Measurements from ENCODE around the gene LMAN2.

LMAN2 gene

DNA sequence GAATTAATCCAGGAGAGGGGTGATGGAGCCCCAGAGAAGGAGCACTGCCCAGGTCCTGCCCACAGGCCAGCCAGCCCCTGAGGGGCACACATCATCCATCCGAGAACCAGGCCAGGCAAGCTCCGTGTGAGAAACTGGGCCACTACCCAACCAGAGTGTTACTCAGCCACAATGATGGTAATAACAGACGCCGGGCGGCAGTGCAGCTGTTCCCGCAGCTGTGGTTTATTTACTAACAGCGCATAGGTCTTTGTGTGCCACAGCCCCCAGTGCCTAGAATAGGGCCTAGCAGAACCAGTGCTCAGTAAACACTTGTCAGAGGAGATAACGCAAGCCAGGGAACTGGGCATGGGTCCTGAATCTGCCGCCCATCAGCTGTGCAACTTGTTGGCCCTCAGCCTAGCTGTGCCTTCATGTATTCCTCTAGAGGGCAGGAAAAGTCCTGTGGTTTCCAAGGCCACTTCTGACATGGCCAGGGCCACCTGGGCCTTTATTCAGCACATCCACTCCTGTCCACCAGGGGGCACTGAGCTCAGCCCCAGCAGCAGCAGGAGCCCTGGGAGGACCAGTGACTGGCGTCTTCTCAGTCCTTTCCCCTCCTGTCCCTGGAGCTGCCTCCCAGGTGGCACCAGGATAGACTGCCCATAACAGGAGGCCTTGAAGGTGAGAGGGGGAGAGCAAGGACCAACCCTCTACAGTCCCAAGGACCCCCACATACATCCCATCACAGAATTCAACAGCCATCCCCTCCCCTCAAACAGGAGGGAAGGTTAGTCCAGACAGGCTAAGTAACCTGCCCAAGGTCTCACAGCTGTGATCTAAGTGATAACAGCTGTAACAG, 41.9 kb downstream of the LMAN2 start:
- peak overlapping the region; percentile 83 for H3K4me3 ChIP-seq (ENCODE audit: low read length, poor library complexity, severe bottlenecking)
- no peaks in the 10 kb centered on the region for H3K9me3 ChIP-seq (ENCODE audit: insufficient read depth, low read depth, low read length)
- H4K20me1 ChIP-seq (ENCODE audit: insufficient read depth, low read length, poor library complexity, severe bottlenecking), result peaks cover 19% of the 10 kb centered on the region
- peaks cover 60% of the 10 kb centered on the region for H3K79me2 ChIP-seq (ENCODE audit: insufficient read depth, low read length)
- no peaks in the 10 kb centered on the region for H3K9me2 ChIP-seq (replicated peaks; ENCODE audit: low read depth, low read length)
- TF ChIP-seq CTCF (conservative IDR thresholded peaks at IDR 0.05; ENCODE audit: low read length) (peak; percentile 65), EZH2phosphoT487 (IDR thresholded peaks at IDR 0.05; ENCODE audit: borderline replicate concordance) (no peak)
- H2AFZ ChIP-seq (ENCODE audit: low read length), result no peak overlapping the region
- peak overlapping the region; percentile 85 for H3K4me2 ChIP-seq (ENCODE audit: low read depth, low read length, poor library complexity, severe bottlenecking)
- peak overlapping the region; percentile 32 for H3K9ac ChIP-seq (ENCODE audit: low read depth, low read length, poor library complexity, severe bottlenecking)
- peaks cover 17% of the 10 kb centered on the region for H3K4me1 ChIP-seq (ENCODE audit: insufficient read depth, low read length, poor library complexity, severe bottlenecking)
- H3K27me3 ChIP-seq (ENCODE audit: insufficient read depth, low read length, poor library complexity, severe bottlenecking), result no peaks in the 10 kb centered on the region
- H3K36me3 ChIP-seq (ENCODE audit: insufficient read depth, low read length), result no peaks in the 10 kb centered on the region; the same call in 1 of the 2 replicates
- no peaks in the 10 kb centered on the region for H3F3A ChIP-seq (ENCODE audit: low read depth)

GRCh38 chr5:177308740-177309139, 42.7 kb downstream of the LMAN2 start:
- peaks cover 23% of the 10 kb centered on the region for H4K20me1 ChIP-seq (ENCODE audit: insufficient read depth, low read length, poor library complexity, severe bottlenecking)

DNA sequence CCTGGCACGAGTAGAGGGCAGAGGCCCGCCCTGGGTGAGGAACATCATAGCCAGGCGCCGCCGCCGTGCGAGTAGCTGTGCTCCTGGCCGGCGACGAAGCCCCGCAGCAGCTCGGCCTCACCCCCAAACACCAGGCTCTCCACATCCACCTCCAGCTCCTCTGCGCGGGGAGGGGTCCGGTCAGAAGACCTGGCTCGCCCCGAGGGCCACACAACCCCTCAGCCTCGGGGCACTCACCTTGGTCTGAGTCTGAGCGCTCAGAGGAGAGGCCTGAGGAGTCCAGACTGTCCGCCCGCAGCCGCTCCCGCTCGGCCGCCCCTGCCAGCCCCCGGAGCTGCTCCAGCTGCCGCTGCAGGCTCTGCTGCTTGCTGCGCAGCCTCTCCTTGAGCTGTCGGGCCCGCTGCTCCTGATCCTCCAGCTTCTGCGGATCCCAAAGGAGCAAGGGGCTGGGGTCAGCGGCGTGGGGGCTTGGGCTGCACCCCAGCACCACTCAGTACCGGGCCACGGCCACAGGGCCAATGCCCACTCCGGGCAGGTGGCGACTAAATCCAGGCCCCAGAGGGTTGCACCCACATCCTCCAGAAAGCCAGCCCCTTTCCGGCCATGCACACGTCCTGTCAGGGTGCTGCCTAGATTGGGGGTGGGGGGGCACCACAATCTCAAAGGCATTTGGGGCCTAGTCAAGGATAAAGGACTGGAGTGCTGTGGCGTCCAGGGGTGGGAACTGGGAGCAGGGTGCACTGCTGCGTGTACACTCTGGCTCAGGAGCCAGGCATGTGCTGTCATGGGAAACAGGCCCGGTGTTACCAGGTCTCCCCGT, 43.7 kb downstream of the LMAN2 start:
- Histone ChIP-seq H3F3A (ENCODE audit: low read depth) (no peaks in the 10 kb centered on the region), H3K9ac (ENCODE audit: low read depth, low read length, poor library complexity, severe bottlenecking) (no peak overlapping the region), H2AFZ (ENCODE audit: low read length) (no peak overlapping the region), H3K4me3 (ENCODE audit: low read length, poor library complexity, severe bottlenecking) (no peak overlapping the region), H4K20me1 (ENCODE audit: insufficient read depth, low read length, poor library complexity, severe bottlenecking) (peaks cover 23% of the 10 kb centered on the region), H3K79me2 (ENCODE audit: insufficient read depth, low read length) (peaks cover 70% of the 10 kb centered on the region), H3K9me2 (replicated peaks; ENCODE audit: low read depth, low read length) (no peaks in the 10 kb centered on the region), H3K27me3 (ENCODE audit: insufficient read depth, low read length, poor library complexity, severe bottlenecking) (no peaks in the 10 kb centered on the region), H3K9me3 (ENCODE audit: insufficient read depth, low read depth, low read length) (no peaks in the 10 kb centered on the region), H3K4me2 (ENCODE audit: low read depth, low read length, poor library complexity, severe bottlenecking) (no peak overlapping the region), H3K4me1 (ENCODE audit: insufficient read depth, low read length, poor library complexity, severe bottlenecking) (peaks cover 14% of the 10 kb centered on the region), H3K36me3 (ENCODE audit: insufficient read depth, low read length) (no peaks in the 10 kb centered on the region; the same call in 1 of the 2 replicates)
- TF ChIP-seq EZH2phosphoT487 (IDR thresholded peaks at IDR 0.05; ENCODE audit: borderline replicate concordance), result no peak
- no peak for TF ChIP-seq CTCF (conservative IDR thresholded peaks at IDR 0.05; ENCODE audit: low read length)

More at GRCh38 chr5:177308740-177309139, 42.7 kb downstream of the LMAN2 start:
- Histone ChIP-seq H3K9me2 (replicated peaks; ENCODE audit: low read depth, low read length) (no peaks in the 10 kb centered on the region), H3K4me2 (ENCODE audit: low read depth, low read length, poor library complexity, severe bottlenecking) (no peak overlapping the region), H3K79me2 (ENCODE audit: insufficient read depth, low read length) (peaks cover 66% of the 10 kb centered on the region), H2AFZ (ENCODE audit: low read length) (no peak overlapping the region), H3K9ac (ENCODE audit: low read depth, low read length, poor library complexity, severe bottlenecking) (peak overlapping the region; percentile 17), H3K4me3 (ENCODE audit: low read length, poor library complexity, severe bottlenecking) (no peak overlapping the region), H3K9me3 (ENCODE audit: insufficient read depth, low read depth, low read length) (no peaks in the 10 kb centered on the region), H3K36me3 (ENCODE audit: insufficient read depth, low read length) (no peaks in the 10 kb centered on the region; the same call in 1 of the 2 replicates), H3K4me1 (ENCODE audit: insufficient read depth, low read length, poor library complexity, severe bottlenecking) (peaks cover 17% of the 10 kb centered on the region), H3K27me3 (ENCODE audit: insufficient read depth, low read length, poor library complexity, severe bottlenecking) (no peaks in the 10 kb centered on the region), H3F3A (ENCODE audit: low read depth) (no peaks in the 10 kb centered on the region)
- TF ChIP-seq EZH2phosphoT487 (IDR thresholded peaks at IDR 0.05; ENCODE audit: borderline replicate concordance) (no peak), CTCF (conservative IDR thresholded peaks at IDR 0.05; ENCODE audit: low read length) (no peak)
